K562 (cell line): ENCODE results near the gene NPB. TPM values are rescaled to one million over a fixed set of nuclear protein-coding genes. Genes with fewer than 3 reads are reported as not detected.

Source experiments
- CHD2 ChIP-seq: IDR thresholded peaks from 2 replicates; pipeline ENCODE4 v1.6.1; 2011; ENCODE audit warnings: low read depth, low read length
- FIP1L1 ChIP-seq: fragments of 200-400 bp; formaldehyde crosslinking; IDR thresholded peaks from 2 replicates; pipeline ENCODE4 v1.6.1; 2018; ENCODE audit warnings: mild to moderate bottlenecking, low read depth, low read length; ENCODE audit not compliant: poor library complexity, severe bottlenecking
- MAX ChIP-seq: sonication (generic); formaldehyde crosslinking; IDR thresholded peaks from 2 replicates; pipeline ENCODE4 v1.9.0; 2022; ENCODE audit warnings: mild to moderate bottlenecking, missing genetic modification reagents
- MNT ChIP-seq, 2 experiments: fragments of 450-650 bp; conservative IDR thresholded peaks; 2 replicates each; pipeline ENCODE4 v1.6.1; 2017; ENCODE audit warnings: mild to moderate bottlenecking in 2 of 2, moderate library complexity in 2 of 2
- NFIC ChIP-seq: fragments of 450-650 bp; IDR thresholded peaks from 2 replicates; pipeline ENCODE4 v1.6.1; 2017; ENCODE audit warnings: mild to moderate bottlenecking, inconsistent platforms
- POLR2AphosphoS2 ChIP-seq: IDR thresholded peaks from 2 replicates; pipeline ENCODE4 v1.6.1; 2012; ENCODE audit warnings: low read length, improper control_type of control experiment
- POLR2B ChIP-seq: fragments of 450-650 bp; IDR thresholded peaks from 2 replicates; pipeline ENCODE4 v1.6.1; 2018; ENCODE audit warnings: low read depth; ENCODE audit not compliant: partially characterized antibody
- RBFOX2 ChIP-seq: fragments of 200-400 bp; formaldehyde crosslinking; IDR thresholded peaks from 2 replicates; pipeline ENCODE4 v1.6.1; 2017; ENCODE audit warnings: low read depth, mild to moderate bottlenecking, low read length, moderate library complexity
- SIRT6 ChIP-seq: IDR thresholded peaks from one replicate; pipeline ENCODE4 v1.6.1; 2012; ENCODE audit warnings: low read depth, mild to moderate bottlenecking, control low read depth, inconsistent platforms, low read length, moderate library complexity
- SNRNP70 ChIP-seq: fragments of 200-400 bp; formaldehyde crosslinking; optimal IDR thresholded peaks from 2 replicates; pipeline ENCODE3; 2017; ENCODE audit warnings: low read depth, low read length
- ZNF124 ChIP-seq: sonication (generic); formaldehyde crosslinking; IDR thresholded peaks from 2 replicates; pipeline ENCODE4 v1.8.1; 2022; ENCODE audit warnings: missing genetic modification reagents
- ZNF41 ChIP-seq: fragments of 250-450 bp; sonication (Bioruptor Pico); conservative IDR thresholded peaks from 2 replicates; pipeline ENCODE4 v1.4.0; 2020; ENCODE audit warnings: mild to moderate bottlenecking
- polyA plus RNA-seq, 8 experiments: library from polyadenylated mRNA; depleted of rRNA in 4 of 8; stranded (reverse) in 5 of 8; unstranded in 3 of 8; fragments of >200 nt; fragmentation: Nextera tagmentation in 2 of 8; fragmentation: Illumina TruSeq in 1 of 8; extraction: Ambion mirVana in 2 of 8; extraction: Trizol in 1 of 8; gene quantifications; 2 replicates each; pipeline versions ENCODE4 v1.2.1 to v1.2.3, GENCODE V29; 2011 to 2014; ENCODE audit warnings: inconsistent platforms in 1 of 8, missing spikeins in 1 of 8
- total RNA-seq, 7 experiments: library from RNA; depleted of rRNA in 6 of 7; stranded (reverse); fragments of >200 nt in 6 of 7; fragmentation: Illumina TruSeq in 2 of 7; extraction: Trizol in 2 of 7; gene quantifications; 2 replicates each; pipeline versions ENCODE4 v1.2.1 to v1.2.3, GENCODE V29; 2011 to 2021; ENCODE audit warnings: low replicate concordance in 1 of 7
- TF ChIP-seq, protein P1 (sequence below): fragments of 450-650 bp; IDR thresholded peaks from 2 replicates; pipeline ENCODE4 v1.7.1; 2018; ENCODE audit warnings: mild to moderate bottlenecking, low read depth; ENCODE audit not compliant: partially characterized antibody
- TF ChIP-seq, protein P2 (sequence below): fragments of 250-450 bp; sonication (Bioruptor Pico); IDR thresholded peaks from 2 replicates; pipeline ENCODE4 v1.8.0; 2021; ENCODE audit warnings: moderate library complexity, mild to moderate bottlenecking, inconsistent platforms
- TF ChIP-seq, protein P3 (sequence below): sonication (generic); formaldehyde crosslinking; IDR thresholded peaks from 2 replicates; pipeline ENCODE4 v1.8.1; 2023; ENCODE audit warnings: mild to moderate bottlenecking, missing genetic modification reagents

NPB gene
- total and polyA plus RNA-seq, 9 of the 15 experiments (the other 6 are each of a cell fraction or from before 2014, with no cell fraction given) = 0.03 to 0.61 (median 0.14) TPM; not detected in 2

- peak; percentile 31; the same call in 1 of the 2 replicates for TF ChIP-seq NFIC
- peak; percentile 25 for TF ChIP-seq SIRT6
- peak; percentile 6 for TF ChIP-seq SNRNP70
- TF ChIP-seq ZNF41 = no peak
- TF ChIP-seq CHD2 = peak; percentile 40
- TF ChIP-seq MAX = 0 out of 2 replicates have a peak, but pooled peaks have one; percentile 17
- no peak for TF ChIP-seq MNT (conservative IDR thresholded peaks at IDR 0.05)
- TF ChIP-seq, protein P1, sequence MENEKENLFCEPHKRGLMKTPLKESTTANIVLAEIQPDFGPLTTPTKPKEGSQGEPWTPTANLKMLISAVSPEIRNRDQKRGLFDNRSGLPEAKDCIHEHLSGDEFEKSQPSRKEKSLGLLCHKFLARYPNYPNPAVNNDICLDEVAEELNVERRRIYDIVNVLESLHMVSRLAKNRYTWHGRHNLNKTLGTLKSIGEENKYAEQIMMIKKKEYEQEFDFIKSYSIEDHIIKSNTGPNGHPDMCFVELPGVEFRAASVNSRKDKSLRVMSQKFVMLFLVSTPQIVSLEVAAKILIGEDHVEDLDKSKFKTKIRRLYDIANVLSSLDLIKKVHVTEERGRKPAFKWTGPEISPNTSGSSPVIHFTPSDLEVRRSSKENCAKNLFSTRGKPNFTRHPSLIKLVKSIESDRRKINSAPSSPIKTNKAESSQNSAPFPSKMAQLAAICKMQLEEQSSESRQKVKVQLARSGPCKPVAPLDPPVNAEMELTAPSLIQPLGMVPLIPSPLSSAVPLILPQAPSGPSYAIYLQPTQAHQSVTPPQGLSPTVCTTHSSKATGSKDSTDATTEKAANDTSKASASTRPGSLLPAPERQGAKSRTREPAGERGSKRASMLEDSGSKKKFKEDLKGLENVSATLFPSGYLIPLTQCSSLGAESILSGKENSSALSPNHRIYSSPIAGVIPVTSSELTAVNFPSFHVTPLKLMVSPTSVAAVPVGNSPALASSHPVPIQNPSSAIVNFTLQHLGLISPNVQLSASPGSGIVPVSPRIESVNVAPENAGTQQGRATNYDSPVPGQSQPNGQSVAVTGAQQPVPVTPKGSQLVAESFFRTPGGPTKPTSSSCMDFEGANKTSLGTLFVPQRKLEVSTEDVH = peak; percentile 33
- peak; percentile 27; the same call in 1 of the 2 replicates for TF ChIP-seq POLR2AphosphoS2
- TF ChIP-seq, protein P2, sequence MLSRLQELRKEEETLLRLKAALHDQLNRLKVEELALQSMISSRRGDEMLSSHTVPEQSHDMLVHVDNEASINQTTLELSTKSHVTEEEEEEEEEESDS (CRISPR knock-in tag) = no peak
- TF ChIP-seq RBFOX2 = peak; percentile 65
- TF ChIP-seq, protein P3, sequence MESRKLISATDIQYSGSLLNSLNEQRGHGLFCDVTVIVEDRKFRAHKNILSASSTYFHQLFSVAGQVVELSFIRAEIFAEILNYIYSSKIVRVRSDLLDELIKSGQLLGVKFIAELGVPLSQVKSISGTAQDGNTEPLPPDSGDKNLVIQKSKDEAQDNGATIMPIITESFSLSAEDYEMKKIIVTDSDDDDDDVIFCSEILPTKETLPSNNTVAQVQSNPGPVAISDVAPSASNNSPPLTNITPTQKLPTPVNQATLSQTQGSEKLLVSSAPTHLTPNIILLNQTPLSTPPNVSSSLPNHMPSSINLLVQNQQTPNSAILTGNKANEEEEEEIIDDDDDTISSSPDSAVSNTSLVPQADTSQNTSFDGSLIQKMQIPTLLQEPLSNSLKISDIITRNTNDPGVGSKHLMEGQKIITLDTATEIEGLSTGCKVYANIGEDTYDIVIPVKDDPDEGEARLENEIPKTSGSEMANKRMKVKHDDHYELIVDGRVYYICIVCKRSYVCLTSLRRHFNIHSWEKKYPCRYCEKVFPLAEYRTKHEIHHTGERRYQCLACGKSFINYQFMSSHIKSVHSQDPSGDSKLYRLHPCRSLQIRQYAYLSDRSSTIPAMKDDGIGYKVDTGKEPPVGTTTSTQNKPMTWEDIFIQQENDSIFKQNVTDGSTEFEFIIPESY (CRISPR knock-in tag) = peak; percentile 72
- peak; percentile 63 for TF ChIP-seq POLR2B
- 0 out of 2 replicates have a peak, but pooled peaks have one; percentile 56 for TF ChIP-seq ZNF124
- TF ChIP-seq FIP1L1 = peak; percentile 52
Observed at GRCh38 chr17:81865733-81866439, 36.2 kb upstream of the NPB start (continued).
